GM12892 (cell line): Measurements from ENCODE around the gene DCAF10.

Experiments
- POLR2A ChIP-seq: IDR thresholded peaks from 2 replicates; pipeline ENCODE4 v1.6.1; 2011; ENCODE audit warnings: low read depth, low read length, control low read depth
- TAF1 ChIP-seq: IDR thresholded peaks from 2 replicates; pipeline ENCODE4 v1.6.1; 2011; ENCODE audit warnings: low read depth, mild to moderate bottlenecking, control low read depth, low read length, borderline replicate concordance

- TF ChIP-seq POLR2A (no peak), TAF1 (no peak)
Measured at GRCh38 chr9:37811906-37812476, 11.4 kb downstream of the DCAF10 start.
